Activated CD8-positive, alpha-beta memory T cell treated with anti-CD3 and anti-CD28 coated beads for 36 hours (primary cell): Measurements from ENCODE around the gene LCN2. TPM values are rescaled to one million over a fixed set of nuclear protein-coding genes. Genes with fewer than 3 reads are reported as not detected.
"Not testable (repeated sequence)": the region's sequence is repeated elsewhere in the genome, so short reads cannot be mapped to it uniquely, and the experiment has no call there.

ENCODE experiments used
- CTCF ChIA-PET: fragments of 350-600 bp; sonication (Branson Sonifier 250); formaldehyde crosslinking; loops from one replicate; lab custom pipeline; 2021; ENCODE audit warnings: antibody characterized with exemption; lab: Charles Lee
- POLR2A ChIA-PET: fragments of 350-600 bp; sonication (Branson Sonifier 250); formaldehyde crosslinking; loops from one replicate; lab custom pipeline; 2021; ENCODE audit warnings: antibody characterized with exemption; lab: Charles Lee
- total RNA-seq, 2 experiments: library from RNA; stranded (reverse); gene quantifications; one replicate each; pipeline ENCODE4 v1.2.3, GENCODE V29; 2021

The LCN2 gene
- total RNA-seq, 2 experiments from 2014 or later, result not detected

- CTCF ChIA-PET, result not testable (repeated sequence)
- POLR2A ChIA-PET, result interaction anchor here (0.7 kb wide), 1 partner anchor 923 kb away, joined by 6 read pairs; no protein-coding TSS in a partner anchor
Measured at GRCh38 chr9:128111726-128112125, 37.5 kb upstream of the LCN2 start.

GRCh38 chr9:128113526-128114325 is 35.5 kb upstream of the LCN2 start:
- ChIA-PET POLR2A (interaction anchor here (0.6 kb wide), 1 partner anchor 188 kb away, joined by 3 read pairs; no protein-coding TSS in a partner anchor), CTCF (interaction anchor here (0.6 to 1.4 kb wide), 3 partner anchors 11 to 257 kb away, joined by 3 to 6 read pairs (median 3); partner anchors contain the start of gene URM1)

GRCh38 chr9:128114326-128115186 is 34.7 kb upstream of the LCN2 start:
- CTCF ChIA-PET, result interaction anchor here (0.6 to 2.4 kb wide), 4 partner anchors 10 to 257 kb away, joined by 3 to 9 read pairs (median 4); partner anchors contain the start of gene URM1
- POLR2A ChIA-PET, result no interaction called here

- ChIA-PET CTCF (interaction anchor here (0.9 to 3.2 kb wide), 6 partner anchors 10 to 233 kb away, joined by 3 to 28 read pairs (median 5); no protein-coding TSS in a partner anchor), POLR2A (no interaction called here)
Measured at GRCh38 chr9:128115187-128116103, 33.8 kb upstream of the LCN2 start.

GRCh38 chr9:128116104-128117083 is 32.9 kb upstream of the LCN2 start:
- CTCF ChIA-PET, result interaction anchor here (1.1 to 3.2 kb wide), 7 partner anchors 9 to 234 kb away, joined by 3 to 28 read pairs (median 7); no protein-coding TSS in a partner anchor
- POLR2A ChIA-PET, result interaction anchor here (0.5 kb wide), 1 partner anchor 72 kb away, joined by 4 read pairs; no protein-coding TSS in a partner anchor

- ChIA-PET POLR2A (no interaction called here), CTCF (interaction anchor here (0.5 to 3.2 kb wide), 36 partner anchors 8 to 545 kb away, joined by 3 to 28 read pairs (median 4); partner anchors contain the start of gene BBLN)
Measured at GRCh38 chr9:128117613-128118471, 31.4 kb upstream of the LCN2 start.

- POLR2A ChIA-PET, result no interaction called here
- CTCF ChIA-PET, result interaction anchor here (0.5 to 3.2 kb wide), 20 partner anchors 8 to 373 kb away, joined by 3 to 28 read pairs (median 6); no protein-coding TSS in a partner anchor
Measured at GRCh38 chr9:128118472-128118857, 30.8 kb upstream of the LCN2 start.

- POLR2A ChIA-PET, result no interaction called here
- CTCF ChIA-PET, result interaction anchor here (1.0 kb wide), 1 partner anchor 175 kb away, joined by 3 read pairs; no protein-coding TSS in a partner anchor
Measured at GRCh38 chr9:128118971-128119665, 30.1 kb upstream of the LCN2 start.

GRCh38 chr9:128120061-128120740 is 29.1 kb upstream of the LCN2 start:
- POLR2A ChIA-PET, result no interaction called here

GRCh38 chr9:128120741-128121465 is 28.4 kb upstream of the LCN2 start:
- ChIA-PET CTCF (interaction anchor here (0.6 to 0.7 kb wide), 2 partner anchors 96 to 297 kb away, joined by 3 to 4 read pairs; no protein-coding TSS in a partner anchor), POLR2A (no interaction called here)

More at GRCh38 chr9:128120061-128120740, 29.1 kb upstream of the LCN2 start:
- CTCF ChIA-PET, result interaction anchor here (1.0 kb wide), 1 partner anchor 176 kb away, joined by 3 read pairs; no protein-coding TSS in a partner anchor

- CTCF ChIA-PET, result interaction anchor here (0.6 to 0.7 kb wide), 2 partner anchors 96 to 297 kb away, joined by 3 to 4 read pairs; no protein-coding TSS in a partner anchor
- POLR2A ChIA-PET, result no interaction called here
Measured at GRCh38 chr9:128121466-128121810, 27.8 kb upstream of the LCN2 start.

GRCh38 chr9:128121924-128122808 is 27.1 kb upstream of the LCN2 start:
- ChIA-PET POLR2A (no interaction called here), CTCF (interaction anchor here (0.7 kb wide), 1 partner anchor 95 kb away, joined by 3 read pairs; no protein-coding TSS in a partner anchor)

- ChIA-PET CTCF (no interaction called here), POLR2A (no interaction called here)
Measured at GRCh38 chr9:128122809-128123175, 26.5 kb upstream of the LCN2 start.
